ENCODE measurements around the gene BMS1.

DNA sequence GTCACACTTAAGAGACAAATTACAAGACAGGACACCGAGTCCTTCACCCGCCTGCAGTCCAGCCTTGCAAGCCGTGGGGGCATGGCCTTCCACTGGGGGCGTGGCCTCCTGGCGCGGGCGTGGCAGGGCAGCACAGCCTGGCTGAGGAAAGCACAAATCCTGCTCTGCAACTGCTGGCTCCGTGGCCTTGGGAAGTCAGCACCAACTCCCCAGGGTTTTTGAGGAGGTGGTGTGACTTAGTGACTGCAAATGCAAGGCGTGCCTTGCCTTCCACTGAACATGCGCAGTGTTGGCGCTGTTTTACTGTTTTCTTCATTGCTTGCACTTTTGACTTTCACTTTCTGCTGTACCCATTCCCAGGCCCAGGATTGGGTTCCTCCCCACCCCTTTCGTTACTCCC lies 12.9 kb upstream of the BMS1 start:
- TF ChIP-seq FOXM1 (IDR thresholded peaks at IDR 0.05; ENCODE audit: borderline replicate concordance): no peak
- no peak for TF ChIP-seq FOXK2 (IDR thresholded peaks at IDR 0.05)
- TF ChIP-seq HDGF (IDR thresholded peaks at IDR 0.05; ENCODE audit: borderline replicate concordance): no peak

Data from HEK293T (cell line).